HCT116 (cell line): ENCODE results near the gene AP2S1. TPM values are rescaled to one million over a fixed set of nuclear protein-coding genes. Genes with fewer than 3 reads are reported as not detected.

Source experiments
- ATAC-seq: fragments of 200-7000 bp; cut with Tn5 transposase; 2 replicates; pipeline ENCODE4 v1.9.1; 2020; ENCODE audit warnings: mild to moderate bottlenecking, moderate library complexity
- BruUV-seq: library from RNA; stranded (reverse); fragments of 400-500 nt; replicated peaks from 2 replicates; lab custom pipeline; 2021; lab: Mats Ljungman, UMichigan
- CTCF ChIA-PET: fragments of 300-600 bp; sonication (Branson Sonifier 250); formaldehyde crosslinking; loops from one replicate; lab custom pipeline; 2021; ENCODE audit warnings: antibody characterized with exemption; lab: Charles Lee
- POLR2A ChIA-PET: fragments of 300-600, 350-600 bp; sonication (Branson Sonifier 250); formaldehyde crosslinking; loops from one replicate; lab custom pipeline; 2021; ENCODE audit warnings: antibody characterized with exemption; lab: Charles Lee
- RAD21 ChIA-PET, 2 experiments: fragments of 300-600 bp; sonication (Branson Sonifier 250); formaldehyde crosslinking; loops; one replicate each; lab custom pipeline; 2023; ENCODE audit warnings: low total read pairs in 2 of 2; ENCODE audit not compliant: uncharacterized antibody in 2 of 2, unreplicated experiment in 2 of 2, low non-redundant PET in 1 of 2; lab: Charles Lee
- DNase-seq: peaks from one replicate; pipeline ENCODE4 v3.0.0-alpha.2; 2010; ENCODE audit warnings: low read depth, low spot score
- H2AFZ ChIP-seq: fragments of 200-600 bp; shearing (Covaris generic), sonication (generic); 2 replicates; pipeline ENCODE4 v1.6.1; 2017; ENCODE audit warnings: low read depth, mixed run types, mixed read lengths, antibody characterized with exemption, low read length; ENCODE audit not compliant: poor library complexity, severe bottlenecking
- H3K27ac ChIP-seq: 2 replicates; pipeline ENCODE4 v1.5.1; 2012; ENCODE audit warnings: low read depth, low read length
- H3K27me3 ChIP-seq: fragments of 200-600 bp; sonication (generic); 2 replicates; pipeline ENCODE4 v1.6.1; 2016; ENCODE audit warnings: mixed run types, low read length, mixed read lengths; ENCODE audit not compliant: insufficient read depth
- H3K36me3 ChIP-seq, 2 experiments: fragments of 200-500 bp in 1 of 2; fragments of 200-600 bp in 1 of 2; sonication (Bioruptor generic) in 1 of 2; sonication (generic) in 1 of 2; 2 replicates each; pipeline versions ENCODE4 v1.5.1 to v1.6.1; 2014 to 2016; ENCODE audit warnings: low read length in 2 of 2, inconsistent platforms in 1 of 2, mixed read lengths in 1 of 2, mixed run types in 1 of 2; ENCODE audit not compliant: insufficient read depth in 2 of 2, control insufficient read depth in 1 of 2
- H3K4me1 ChIP-seq, 2 experiments: fragments of 200-600 bp in 1 of 2; sonication (generic) in 1 of 2; 2 replicates each; pipeline versions ENCODE4 v1.5.1 to v1.6.1; 2012 to 2017; ENCODE audit warnings: low read length in 2 of 2, inconsistent platforms in 1 of 2, mild to moderate bottlenecking in 1 of 2, mixed read lengths in 1 of 2, mixed run types in 1 of 2, moderate library complexity in 1 of 2; ENCODE audit not compliant: insufficient read depth in 2 of 2, control insufficient read depth in 1 of 2
- H3K4me2 ChIP-seq: fragments of 200-600 bp; sonication (generic); 2 replicates; pipeline ENCODE4 v1.6.1; 2017; ENCODE audit warnings: mixed run types, low read length, mixed read lengths
- H3K4me3 ChIP-seq, 2 experiments: fragments of 200-600 bp in 1 of 2; sonication (generic) in 1 of 2; replicated peaks in 1 of 2; 2 replicates each; pipeline ENCODE4 v1.5.1; 2011 to 2016; ENCODE audit warnings: low read length in 2 of 2, control low read depth in 1 of 2, low read depth in 1 of 2, mild to moderate bottlenecking in 1 of 2, mixed read lengths in 1 of 2, mixed run types in 1 of 2
- H3K79me2 ChIP-seq: fragments of 200-600 bp; sonication (generic); 2 replicates; pipeline ENCODE4 v1.6.1; 2017; ENCODE audit warnings: mild to moderate bottlenecking, mixed run types, low read length, moderate library complexity, mixed read lengths; ENCODE audit not compliant: insufficient read depth
- H3K9ac ChIP-seq: fragments of 200-600 bp; sonication (generic); 2 replicates; pipeline ENCODE4 v1.6.1; 2016; ENCODE audit warnings: low read length, mixed read lengths
- H3K9me2 ChIP-seq: fragments of 200-600 bp; sonication (generic), shearing (Covaris generic); 2 replicates; pipeline ENCODE4 v1.6.1; 2017; ENCODE audit warnings: mixed run types, mild to moderate bottlenecking, moderate library complexity; ENCODE audit not compliant: insufficient read depth
- H3K9me3 ChIP-seq, 2 experiments: fragments of 200-500 bp in 1 of 2; fragments of 200-600 bp in 1 of 2; sonication (Bioruptor generic) in 1 of 2; sonication (generic) in 1 of 2; 2 replicates each; pipeline ENCODE4 v1.6.1; 2014 to 2017; ENCODE audit warnings: low read length in 2 of 2, mixed read lengths in 2 of 2, inconsistent platforms in 1 of 2, low read depth in 1 of 2, mild to moderate bottlenecking in 1 of 2, mixed run types in 1 of 2, moderate library complexity in 1 of 2; ENCODE audit not compliant: control insufficient read depth in 1 of 2, insufficient read depth in 1 of 2
- H4K20me1 ChIP-seq: fragments of 200-600 bp; sonication (generic), shearing (Covaris generic); 2 replicates; pipeline ENCODE4 v1.6.1; 2017; ENCODE audit warnings: mixed run types, mild to moderate bottlenecking, moderate library complexity; ENCODE audit not compliant: insufficient read depth
- ATF3 ChIP-seq: IDR thresholded peaks from 2 replicates; pipeline ENCODE4 v1.6.1; 2012
- CBX3 ChIP-seq: IDR thresholded peaks from 2 replicates; pipeline ENCODE4 v1.6.1; 2012; ENCODE audit warnings: low read depth
- EGR1 ChIP-seq: IDR thresholded peaks from 2 replicates; pipeline ENCODE4 v1.6.1; 2012; ENCODE audit warnings: low read depth
- EZH2 ChIP-seq: fragments of 200-600 bp; sonication (generic); IDR thresholded peaks from 2 replicates; pipeline ENCODE4 v1.6.1; 2017; ENCODE audit warnings: antibody characterized with exemption, mixed run types
- SIN3A ChIP-seq: IDR thresholded peaks from 2 replicates; pipeline ENCODE4 v1.6.1; 2012; ENCODE audit warnings: low read depth
- YY1 ChIP-seq: IDR thresholded peaks from 2 replicates; pipeline ENCODE4 v1.6.1; 2011; ENCODE audit warnings: low read length, low read depth, moderate library complexity, mild to moderate bottlenecking; ENCODE audit not compliant: insufficient replicate concordance; ENCODE audit errors: extremely low read depth
- ZBTB33 ChIP-seq: IDR thresholded peaks from 2 replicates; pipeline ENCODE4 v1.6.1; 2011; ENCODE audit warnings: mild to moderate bottlenecking, low read length, moderate library complexity; ENCODE audit not compliant: insufficient replicate concordance; ENCODE audit errors: extremely low read depth
- intact Hi-C: fragments of 100-400 bp; cut with micrococcal nuclease; formaldehyde crosslinking; loops from 2 replicates; pipeline ENCODE4 v1.10.0; 2022
- total RNA-seq: library from RNA; stranded (reverse); gene quantifications from one replicate; pipeline ENCODE4 v1.2.1, GENCODE V29; 2021; ENCODE audit not compliant: unreplicated experiment
- TF ChIP-seq, protein P1 (sequence below), 3 experiments: fragments of 200-600 bp in 1 of 3; sonication (generic) in 1 of 3; IDR thresholded peaks in 2 of 3; conservative IDR thresholded peaks in 1 of 3; 2 replicates each; pipeline ENCODE4 v1.5.1; 2012 to 2017; ENCODE audit warnings: low read depth in 2 of 3, low read length in 2 of 3, antibody characterized with exemption in 1 of 3, borderline replicate concordance in 1 of 3, control low read depth in 1 of 3, mild to moderate bottlenecking in 1 of 3, mixed read lengths in 1 of 3, mixed run types in 1 of 3, moderate library complexity in 1 of 3; ENCODE audit not compliant: insufficient read depth in 1 of 3
- TF ChIP-seq, protein P2 (sequence below): IDR thresholded peaks from 2 replicates; pipeline ENCODE4 v1.6.1; 2012

AP2S1 gene
- total RNA-seq, 1 experiment from 2014 or later: 296 TPM

DNA sequence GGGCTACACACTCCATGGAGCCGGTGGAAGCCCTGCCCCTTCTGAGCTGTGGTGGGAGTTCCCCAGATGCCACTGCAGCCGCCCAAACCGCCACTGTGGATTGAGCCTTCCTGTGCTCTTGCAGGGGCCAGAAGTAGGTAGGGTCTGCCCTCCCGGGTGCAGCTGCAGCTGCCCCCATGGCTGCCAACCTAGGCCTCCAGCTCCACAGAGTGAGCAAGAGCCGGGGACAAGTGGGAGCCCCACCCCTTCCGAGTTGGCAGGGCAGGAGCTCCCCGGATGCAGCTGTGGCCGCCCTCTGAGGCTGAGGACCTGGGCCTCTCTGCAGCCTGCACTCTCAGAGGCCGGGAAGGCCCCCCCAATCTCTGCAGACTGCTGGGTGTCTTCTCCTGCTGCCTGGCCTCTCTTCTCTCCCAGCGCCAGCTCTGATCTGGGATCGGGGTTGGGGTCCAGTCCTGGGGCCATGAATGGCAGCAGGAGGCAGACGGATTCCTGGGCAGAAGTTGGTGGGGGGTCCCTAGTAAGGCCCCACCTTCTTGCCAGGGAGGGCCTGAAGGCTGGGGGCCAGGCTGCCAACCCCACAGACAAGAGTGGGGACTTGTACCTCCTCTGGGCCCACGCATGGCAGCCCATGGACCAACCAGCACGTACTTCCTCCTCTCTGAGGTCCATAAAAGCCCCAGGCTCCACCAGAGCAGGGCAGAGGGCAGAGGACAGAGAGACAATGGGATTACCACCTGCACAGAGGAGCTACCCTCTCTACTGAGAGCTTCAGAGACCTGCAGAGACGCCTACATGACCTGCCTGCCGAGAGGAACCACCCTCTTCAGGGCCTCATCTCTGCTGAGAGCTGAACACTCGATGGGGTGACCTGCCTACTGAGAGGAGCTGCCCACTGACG lies 28.9 kb downstream of the AP2S1 start:
- no peaks in the 10 kb centered on the region for H3K9me2 ChIP-seq
- H4K20me1 ChIP-seq: no peaks in the 10 kb centered on the region
- no peak overlapping the region for H3K9ac ChIP-seq
- POLR2A ChIA-PET: interaction anchor here (1.4 kb wide), 1 partner anchor 33 kb away, joined by 3 read pairs; the partner anchor contains the start of gene SLC1A5
- RAD21 ChIA-PET: no interaction called here
- CTCF ChIA-PET: interaction anchor here (1.0 to 1.1 kb wide), 2 partner anchors 11 to 19 kb away, joined by 4 read pairs; no protein-coding TSS in a partner anchor
- intact Hi-C loops: no loop called here
- H3K4me1 ChIP-seq: peaks cover 19 to 27% of the 10 kb centered on the region in 2 experiments
- no peaks in the 10 kb centered on the region for H3K36me3 ChIP-seq
- no peak for DNase-seq
- no peak overlapping the region for H3K4me3 ChIP-seq
- no peaks in the 10 kb centered on the region for H3K79me2 ChIP-seq
- no peaks in the 10 kb centered on the region for H3K27me3 ChIP-seq
- no peaks in the 10 kb centered on the region for H3K9me3 ChIP-seq
- TF ChIP-seq, protein P1, sequence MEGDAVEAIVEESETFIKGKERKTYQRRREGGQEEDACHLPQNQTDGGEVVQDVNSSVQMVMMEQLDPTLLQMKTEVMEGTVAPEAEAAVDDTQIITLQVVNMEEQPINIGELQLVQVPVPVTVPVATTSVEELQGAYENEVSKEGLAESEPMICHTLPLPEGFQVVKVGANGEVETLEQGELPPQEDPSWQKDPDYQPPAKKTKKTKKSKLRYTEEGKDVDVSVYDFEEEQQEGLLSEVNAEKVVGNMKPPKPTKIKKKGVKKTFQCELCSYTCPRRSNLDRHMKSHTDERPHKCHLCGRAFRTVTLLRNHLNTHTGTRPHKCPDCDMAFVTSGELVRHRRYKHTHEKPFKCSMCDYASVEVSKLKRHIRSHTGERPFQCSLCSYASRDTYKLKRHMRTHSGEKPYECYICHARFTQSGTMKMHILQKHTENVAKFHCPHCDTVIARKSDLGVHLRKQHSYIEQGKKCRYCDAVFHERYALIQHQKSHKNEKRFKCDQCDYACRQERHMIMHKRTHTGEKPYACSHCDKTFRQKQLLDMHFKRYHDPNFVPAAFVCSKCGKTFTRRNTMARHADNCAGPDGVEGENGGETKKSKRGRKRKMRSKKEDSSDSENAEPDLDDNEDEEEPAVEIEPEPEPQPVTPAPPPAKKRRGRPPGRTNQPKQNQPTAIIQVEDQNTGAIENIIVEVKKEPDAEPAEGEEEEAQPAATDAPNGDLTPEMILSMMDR (IDR thresholded peaks at IDR 0.05 in 2 of 3, conservative IDR thresholded peaks at IDR 0.05 in 1 of 3; ENCODE audit: borderline replicate concordance in 1 of 3, insufficient read depth in 1 of 3, low read depth in 2 of 3, low read length in 2 of 3): no peak
- TF ChIP-seq, protein P2, sequence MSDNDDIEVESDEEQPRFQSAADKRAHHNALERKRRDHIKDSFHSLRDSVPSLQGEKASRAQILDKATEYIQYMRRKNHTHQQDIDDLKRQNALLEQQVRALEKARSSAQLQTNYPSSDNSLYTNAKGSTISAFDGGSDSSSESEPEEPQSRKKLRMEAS: no peak
- no peak for TF ChIP-seq SIN3A
- TF ChIP-seq EGR1: no peak
- no peak for TF ChIP-seq EZH2
- TF ChIP-seq ZBTB33: no peak
- no peak for TF ChIP-seq CBX3
- TF ChIP-seq ATF3: no peak
- no peak for TF ChIP-seq YY1
- TF ChIP-seq, all 23 proteins: peak for 0
- Histone ChIP-seq H3K4me2 (no peak overlapping the region), H3K27ac (no peak overlapping the region), H2AFZ (no peak overlapping the region)
- ATAC-seq: no peak
- BruUV-seq: no TSS peak
